NCI-H524 (cell line): ENCODE measurements around the gene CADM3.

ENCODE experiments used
- DNase-seq, 2 experiments: peaks; one replicate each; lab custom pipeline; 2025; lab: John Stamatoyannopoulos, UW

Gene CADM3

GRCh38 chr1:159207080-159207479 lies 35.7 kb downstream of the CADM3 start:
- DNase-seq: no peak

DNA sequence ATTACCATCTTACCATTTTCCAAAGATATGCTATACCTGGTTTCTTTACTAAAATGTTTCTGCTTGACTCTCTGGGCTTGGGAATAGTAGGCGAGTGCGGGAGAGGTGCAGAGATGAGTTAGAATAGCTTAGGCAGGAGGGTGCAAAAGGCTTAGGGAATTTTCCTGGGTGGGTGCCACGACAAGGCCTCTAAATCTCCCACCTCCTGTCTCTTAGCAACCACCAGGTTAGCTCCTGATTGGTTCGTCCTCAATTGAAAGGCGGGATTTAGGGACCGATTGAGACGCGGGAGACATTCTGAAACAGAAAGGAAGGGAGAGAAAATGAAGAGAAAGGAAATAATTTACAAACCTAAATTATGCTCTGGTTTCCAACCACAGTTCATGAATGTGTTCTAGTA lies 36.4 kb downstream of the CADM3 start:
- peak; percentile 75 to 83 for DNase-seq

DNA sequence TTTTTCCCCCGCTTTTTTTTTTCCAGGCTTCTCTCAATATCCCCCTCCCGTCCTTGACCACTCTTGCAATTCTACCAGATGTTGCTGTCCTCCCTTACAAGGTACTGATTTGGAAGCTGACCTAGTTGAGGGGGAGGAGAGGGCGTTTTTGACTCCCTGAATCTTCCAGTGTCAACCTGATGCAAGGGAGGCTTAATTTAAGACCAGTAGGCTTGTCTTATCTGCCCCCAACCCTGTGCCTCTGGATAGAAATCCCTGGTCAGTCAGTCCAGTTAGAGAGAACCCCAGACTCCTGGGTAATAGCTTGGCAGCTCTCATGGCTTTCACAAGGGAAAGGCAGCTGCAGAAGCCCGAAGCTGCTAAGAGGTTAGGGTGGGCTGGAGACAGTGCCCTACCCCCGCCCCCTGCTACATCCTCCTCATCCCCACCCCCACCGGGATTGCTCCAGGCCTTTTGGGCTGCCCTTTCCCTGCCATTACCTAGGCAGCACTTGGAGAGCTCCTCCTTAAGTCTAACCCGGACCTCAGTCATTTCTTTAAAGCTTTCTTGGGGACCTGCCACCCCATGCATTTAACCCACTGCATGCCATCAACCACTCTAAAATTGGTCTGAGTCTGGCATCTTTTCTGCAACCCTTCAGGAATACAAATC lies 36.9 kb downstream of the CADM3 start:
- DNase-seq: peak in 1 of 2 experiments; percentile 60

DNA sequence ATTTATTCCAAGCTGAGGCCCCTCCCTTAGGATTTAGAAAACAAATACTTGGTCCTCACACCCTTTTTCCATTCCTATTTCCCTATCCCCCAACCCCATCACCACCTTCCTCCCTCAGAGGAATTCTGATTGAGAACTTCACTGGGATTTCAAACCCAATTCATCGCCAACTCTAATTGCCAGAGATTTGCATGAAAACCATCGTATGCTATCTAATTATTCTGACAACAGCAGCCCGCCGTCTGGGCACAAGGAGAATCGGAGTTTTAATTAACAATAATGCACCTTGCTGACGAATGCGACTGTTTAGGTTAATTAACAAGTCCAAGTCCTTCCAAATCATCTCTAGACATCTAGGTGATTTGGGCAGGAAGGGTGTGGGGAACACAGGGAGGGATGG lies 37.6 kb downstream of the CADM3 start:
- DNase-seq: no peak

DNA sequence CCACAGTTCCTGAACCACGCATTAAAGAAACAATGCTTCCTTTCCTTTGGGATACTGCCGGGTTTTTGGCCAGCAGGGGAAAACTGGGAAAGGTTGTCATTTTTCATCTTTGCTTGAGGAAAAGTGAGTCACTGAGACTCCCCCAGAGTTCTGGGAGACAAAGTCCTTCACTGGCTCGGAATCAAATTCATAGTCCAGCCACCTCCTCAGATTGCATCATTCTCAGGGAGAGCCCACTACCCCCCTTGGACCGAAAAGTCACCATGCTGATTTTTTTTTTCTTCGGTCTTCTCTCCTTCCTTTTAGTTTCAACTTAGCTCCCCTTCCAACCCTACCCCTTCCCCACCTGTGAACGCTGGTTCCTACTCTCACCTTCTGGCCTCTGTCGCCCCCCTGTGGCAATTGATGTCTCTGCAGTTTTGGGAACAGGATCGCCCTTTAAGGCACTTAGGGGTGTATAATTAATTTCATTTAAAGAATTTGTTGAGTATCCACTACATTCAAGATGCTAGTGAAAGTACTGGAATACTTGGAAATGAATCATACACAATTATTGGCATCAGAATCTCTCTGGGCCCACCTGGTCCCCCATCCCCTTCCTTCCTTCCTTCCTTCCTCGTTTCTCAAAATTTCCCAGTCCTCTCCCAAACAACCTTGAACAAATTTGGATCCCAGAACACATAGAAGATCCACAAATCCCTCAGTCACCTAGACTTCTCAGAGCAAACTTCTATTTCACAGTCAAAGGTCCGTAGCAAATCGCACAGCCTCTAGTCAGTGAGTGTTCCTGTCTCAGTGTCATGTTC lies 40.1 kb downstream of the CADM3 start:
- DNase-seq: peak; percentile 22 to 53

GRCh38 chr1:159212596-159212995 lies 41.2 kb downstream of the CADM3 start:
- DNase-seq: peak in 1 of 2 experiments; percentile 31

- peak; percentile 19 to 59 for DNase-seq
Observed at GRCh38 chr1:159214149-159214760, 42.8 kb downstream of the CADM3 start.

GRCh38 chr1:159218649-159219636 lies 47.5 kb downstream of the CADM3 start:
- DNase-seq: no peak

DNA sequence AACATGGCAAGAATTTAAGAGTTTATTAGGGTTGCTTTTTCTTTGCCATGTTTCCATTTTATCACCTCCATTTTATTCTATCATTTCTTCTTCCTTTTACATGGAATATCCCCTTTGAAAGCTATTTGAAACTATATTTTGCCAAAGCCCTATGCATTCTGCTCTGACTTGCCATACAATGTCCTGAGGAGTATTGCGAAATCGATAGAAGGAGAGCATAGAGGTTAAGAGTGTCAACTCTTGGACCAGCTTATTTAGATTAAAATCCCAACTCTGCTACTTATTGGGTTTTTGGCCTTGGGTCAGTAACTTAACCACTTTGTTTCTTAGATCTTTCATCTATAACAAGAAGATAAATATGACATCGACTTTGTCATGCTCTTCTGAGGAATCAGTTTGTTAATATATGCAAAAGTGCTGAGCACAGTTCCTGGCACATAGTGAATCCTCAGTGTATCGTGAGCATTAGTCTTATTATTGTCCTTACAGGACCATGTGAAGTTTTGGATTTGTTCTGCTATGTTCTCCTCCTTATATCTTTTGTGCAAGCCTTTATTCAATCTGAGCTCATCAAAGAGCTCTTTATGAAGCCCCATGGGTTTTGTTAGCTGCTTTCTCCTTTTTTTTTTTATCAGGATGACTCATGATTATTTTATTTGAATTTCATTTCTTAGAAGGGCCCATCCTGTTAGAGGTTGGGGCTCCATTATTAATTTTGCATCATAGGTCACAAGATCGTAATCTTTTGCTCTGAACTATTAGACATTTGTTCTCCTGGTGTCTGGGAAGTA lies 50.9 kb downstream of the CADM3 start:
- DNase-seq: no peak

- DNase-seq: no peak
Observed at GRCh38 chr1:159223004-159223403, 51.6 kb downstream of the CADM3 start.

- no peak for DNase-seq
Observed at GRCh38 chr1:159228554-159228953, 57.1 kb downstream of the CADM3 start.

GRCh38 chr1:159229260-159229885 lies 58.0 kb downstream of the CADM3 start:
- DNase-seq: peak; percentile 31 to 78

- no peak for DNase-seq
Observed at GRCh38 chr1:159229896-159230295, 58.5 kb downstream of the CADM3 start.

GRCh38 chr1:159239551-159240220 lies 68.3 kb downstream of the CADM3 start:
- DNase-seq: no peak

DNA sequence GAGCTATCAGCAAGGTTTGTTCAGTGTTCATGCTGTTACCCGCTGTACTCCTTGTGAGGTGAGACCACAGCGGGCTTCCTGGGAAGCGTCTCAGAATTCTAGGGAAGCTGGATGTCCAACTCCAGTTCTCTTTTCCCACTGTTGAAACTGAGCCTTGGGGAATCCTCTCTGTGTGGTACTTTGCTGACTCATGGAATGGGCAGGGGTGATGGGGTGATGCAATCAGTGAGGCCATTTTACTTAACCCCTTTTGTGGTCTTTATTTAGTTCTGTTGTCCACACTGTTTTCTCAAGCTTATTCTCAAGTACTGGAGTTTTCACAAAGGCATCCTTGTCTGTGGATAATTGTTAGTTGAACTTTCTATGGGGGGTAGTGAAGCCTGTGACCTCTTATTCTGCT lies 75.9 kb downstream of the CADM3 start:
- no peak for DNase-seq

- DNase-seq: no peak
Observed at GRCh38 chr1:159248311-159248710, 76.9 kb downstream of the CADM3 start.

DNA sequence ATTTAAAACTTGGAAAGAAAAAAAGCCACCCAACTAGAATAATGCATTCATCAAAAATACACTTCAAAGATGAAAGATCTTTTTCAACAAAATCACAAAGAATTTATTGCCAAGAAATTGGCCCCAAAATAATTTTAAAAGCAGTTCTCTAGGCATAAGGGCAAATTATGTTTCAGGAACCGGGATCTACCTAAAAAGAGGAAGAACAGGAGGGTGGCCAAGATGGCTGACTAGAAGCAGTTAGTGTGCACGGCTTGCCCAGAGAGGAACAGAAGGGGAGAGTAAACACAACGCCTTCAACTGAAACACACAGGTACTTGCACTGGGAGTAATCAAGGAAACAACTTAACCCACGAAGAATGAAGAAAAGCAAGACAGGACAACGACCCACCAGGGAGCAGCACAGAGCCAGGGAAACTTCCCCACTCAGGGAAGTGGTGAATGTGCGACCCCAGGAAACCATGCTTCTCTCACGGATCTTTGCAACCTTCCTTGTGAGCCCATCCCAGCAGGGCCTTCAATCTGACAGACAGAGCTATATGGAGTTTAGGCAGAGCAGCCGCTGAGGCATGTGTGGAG lies 79.3 kb downstream of the CADM3 start:
- peak in 1 of 2 experiments; percentile 8 for DNase-seq
